ENCODE measurements around the gene PDE6H.

The PDE6H gene

GRCh38 chr12:14965221-14965620, 7.6 kb upstream of the PDE6H start:
- DNase-seq (ENCODE audit: insufficient read length, low spot score), result no peak
- no peak for FAIRE-seq

DNA sequence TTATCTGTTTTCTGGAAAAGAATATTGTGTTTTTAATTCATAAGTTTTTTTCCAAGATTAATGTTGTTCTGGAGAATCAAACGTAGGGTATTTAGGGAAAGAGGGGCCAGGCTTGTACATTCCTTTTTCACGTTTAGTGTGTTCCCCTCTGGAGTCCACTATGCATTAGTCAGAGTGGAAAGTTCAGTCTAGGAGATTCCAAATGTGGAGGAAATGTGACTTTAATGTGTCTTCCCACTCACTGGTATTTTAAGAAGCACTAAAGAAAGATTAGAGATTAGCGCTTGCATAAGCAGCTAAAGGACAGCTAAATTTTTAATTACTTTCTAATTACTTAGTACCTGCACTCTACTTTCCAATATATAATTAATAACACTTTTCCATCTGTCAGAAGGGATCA, 4.4 kb upstream of the PDE6H start:
- FAIRE-seq (no peak), DNase-seq (ENCODE audit: insufficient read length, low spot score) (no peak)

- DNase-seq (ENCODE audit: insufficient read length, low spot score), result no peak
- FAIRE-seq, result no peak
Measured at GRCh38 chr12:14970473-14970872, 2.4 kb upstream of the PDE6H start.

- FAIRE-seq, result no peak
Measured at GRCh38 chr12:14974633-14975032, 1.8 kb downstream of the PDE6H start.

DNA sequence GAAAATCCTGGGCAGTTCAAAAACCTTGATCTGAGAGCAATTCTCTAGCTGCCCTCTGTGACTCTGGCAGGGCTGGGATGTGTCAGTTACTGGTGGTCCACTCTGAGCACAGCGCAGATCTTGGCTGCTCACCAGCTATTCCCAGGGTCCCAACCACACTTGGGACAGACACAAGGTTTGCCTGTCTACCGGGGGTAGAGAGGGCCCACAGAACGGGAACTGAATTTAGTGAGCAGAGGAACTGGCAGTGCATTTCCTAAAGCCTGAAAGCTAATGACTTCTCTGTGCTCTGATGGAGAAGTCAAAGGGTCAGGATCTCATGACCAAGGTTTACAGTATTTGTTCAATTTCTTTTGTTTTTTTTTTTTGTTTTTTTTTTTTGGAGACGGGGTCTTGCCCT, 2.6 kb downstream of the PDE6H start:
- no peak for FAIRE-seq
- no peak for DNase-seq (ENCODE audit: insufficient read length, low spot score)

More at GRCh38 chr12:14974633-14975032, 1.8 kb downstream of the PDE6H start:
- no peak for DNase-seq (ENCODE audit: insufficient read length, low spot score)

DNA sequence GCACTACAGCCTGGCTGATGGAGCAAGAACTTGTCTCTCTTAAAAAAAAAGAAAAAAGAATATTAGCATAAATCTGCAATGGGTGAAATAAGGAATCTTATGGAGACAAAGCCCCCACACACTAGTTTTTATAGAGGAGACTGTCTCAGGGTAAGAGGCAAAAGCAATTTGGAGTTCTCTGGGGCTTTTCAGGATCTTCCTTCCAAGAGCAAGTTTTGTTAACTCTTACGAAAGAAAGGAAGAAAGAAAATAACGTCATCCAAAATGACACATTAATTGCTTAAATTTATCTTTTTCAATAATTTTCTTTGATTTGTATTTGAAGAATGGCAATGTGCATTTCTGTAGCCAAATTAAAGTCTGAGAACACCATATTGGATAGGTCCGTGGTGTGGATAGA, 3.8 kb downstream of the PDE6H start:
- FAIRE-seq, result no peak
- DNase-seq (ENCODE audit: insufficient read length, low spot score), result no peak

DNA sequence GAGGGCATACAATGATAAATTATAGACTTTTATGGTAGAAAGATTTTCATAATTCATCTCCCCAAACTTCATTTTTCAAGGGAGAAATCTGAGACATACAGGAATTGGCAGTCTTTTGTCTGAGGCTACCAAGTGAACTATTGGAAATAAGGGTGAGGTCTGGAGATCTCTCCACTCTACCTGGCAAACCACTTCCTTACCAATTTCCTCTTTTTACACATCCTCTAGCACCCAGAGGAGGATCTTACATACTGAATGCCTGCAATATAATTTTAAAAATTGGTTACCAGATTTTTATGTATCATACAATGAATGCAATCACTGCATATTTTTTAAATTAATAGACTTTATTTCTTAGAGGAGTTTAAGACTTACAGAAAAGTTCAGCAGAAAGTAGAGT, 6.6 kb downstream of the PDE6H start:
- DNase-seq (ENCODE audit: insufficient read length, low spot score), result no peak
- FAIRE-seq, result no peak

GRCh38 chr12:14981049-14981448, 8.2 kb downstream of the PDE6H start:
- no peak for DNase-seq (ENCODE audit: insufficient read length, low spot score)
- no peak for FAIRE-seq

DNA sequence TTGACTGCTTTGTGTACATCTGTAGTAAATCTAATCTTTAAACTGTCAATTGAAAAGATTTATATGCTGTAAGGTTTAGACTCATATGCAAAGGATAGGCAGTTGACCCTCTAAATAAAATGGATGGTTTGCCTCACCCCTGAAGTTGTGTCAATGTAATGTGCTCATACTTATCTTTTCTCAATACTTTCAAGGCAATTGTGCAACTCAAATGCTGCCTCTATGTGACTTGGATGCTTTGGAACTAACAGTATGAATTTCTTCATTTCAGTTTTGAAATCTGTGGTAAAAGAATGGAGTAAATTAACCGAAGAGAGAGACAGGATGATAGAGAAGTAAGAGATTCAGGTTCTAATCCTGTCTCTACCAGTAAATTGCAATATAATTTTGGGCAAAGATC, 9.7 kb downstream of the PDE6H start:
- FAIRE-seq, result no peak
- no peak for DNase-seq (ENCODE audit: insufficient read length, low spot score)

GRCh38 chr12:14982991-14983390, 10.1 kb downstream of the PDE6H start:
- FAIRE-seq (no peak), DNase-seq (ENCODE audit: insufficient read length, low spot score) (no peak)

DNA sequence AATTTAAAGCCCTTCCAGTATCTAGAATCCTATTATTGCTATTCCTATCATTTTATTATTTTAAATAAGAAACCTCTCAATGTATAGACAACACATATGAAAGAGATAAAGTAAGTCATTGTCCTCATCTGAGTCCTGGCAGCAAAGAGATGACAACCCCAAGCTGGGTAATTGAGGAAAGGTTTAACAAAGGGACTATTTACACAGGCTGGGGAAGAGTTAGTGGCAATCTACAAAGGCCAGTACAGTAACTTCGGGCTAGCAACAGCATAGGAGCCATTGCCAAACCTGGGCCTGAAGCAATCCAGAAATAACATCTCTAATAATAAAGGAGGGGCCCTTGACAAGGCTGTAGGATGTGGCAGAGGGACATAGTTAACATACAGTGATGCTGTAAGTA, 11.2 kb downstream of the PDE6H start:
- FAIRE-seq (no peak), DNase-seq (ENCODE audit: insufficient read length, low spot score) (no peak)

DNA sequence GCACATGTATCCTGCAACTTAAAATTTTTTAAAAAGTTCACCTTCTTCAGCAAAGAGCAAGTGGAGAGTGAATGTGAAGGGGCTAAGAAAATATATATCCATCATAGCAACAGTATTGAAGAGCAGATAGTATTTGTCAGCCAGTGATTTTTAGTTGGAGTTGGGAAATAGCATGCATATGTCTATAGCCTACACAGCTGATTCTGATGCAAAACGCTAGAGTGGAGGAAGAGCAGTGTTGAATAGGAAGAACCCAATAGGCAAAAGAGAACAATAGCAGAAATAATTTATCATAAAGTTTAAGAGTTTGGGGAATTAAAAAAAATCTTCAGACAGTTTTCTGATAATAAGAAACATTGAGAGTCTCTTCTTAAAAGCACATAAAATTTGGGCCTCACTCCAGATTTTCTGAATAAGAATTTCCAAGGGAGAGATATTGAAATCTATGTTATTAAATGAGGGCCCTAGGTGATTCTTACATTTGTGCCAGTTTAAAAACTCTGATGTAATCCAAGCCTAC, 12.0 kb downstream of the PDE6H start:
- DNase-seq (ENCODE audit: insufficient read length, low spot score), result no peak
- no peak for FAIRE-seq

DNA sequence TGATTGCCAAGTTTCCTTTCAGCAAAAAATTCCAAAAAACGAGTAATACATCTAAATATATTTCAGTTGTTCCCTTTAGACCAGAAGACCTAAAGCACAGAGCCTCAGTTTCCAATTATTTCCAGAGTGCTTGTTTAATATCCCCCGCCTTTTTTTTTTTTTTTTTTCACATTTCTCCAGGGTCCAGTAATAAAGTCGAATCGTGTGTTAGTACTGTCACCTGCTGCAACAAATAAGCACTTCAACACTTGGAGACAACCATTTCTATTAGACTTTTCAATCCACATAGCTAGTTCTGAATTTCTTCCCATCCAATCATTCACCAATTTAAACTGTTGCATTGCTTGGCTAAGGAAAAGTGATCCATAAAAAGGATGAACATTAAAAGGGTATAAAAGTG, 13.6 kb downstream of the PDE6H start:
- no peak for FAIRE-seq
- no peak for DNase-seq (ENCODE audit: insufficient read length, low spot score)

DNA sequence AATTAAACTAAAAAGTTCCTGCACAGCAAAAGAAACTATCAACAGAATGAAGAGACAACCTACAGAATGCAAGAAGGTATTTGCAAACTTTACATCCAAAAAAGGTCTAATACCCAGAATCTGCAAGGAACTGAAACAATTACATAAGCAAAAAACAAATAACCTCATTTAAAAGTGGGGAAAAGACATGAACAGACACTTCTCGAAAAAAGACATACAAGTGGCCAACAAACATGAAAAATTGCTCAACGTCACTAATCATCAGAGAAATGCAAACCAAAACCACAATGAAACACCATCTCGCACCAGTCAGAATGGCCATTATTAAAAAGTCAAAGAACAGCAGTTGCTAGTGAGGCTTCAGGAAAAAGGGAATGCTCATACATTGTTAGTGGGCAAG, 15.2 kb downstream of the PDE6H start:
- FAIRE-seq, result no peak
- no peak for DNase-seq (ENCODE audit: insufficient read length, low spot score)

- FAIRE-seq, result peak; percentile 73
- DNase-seq (ENCODE audit: insufficient read length, low spot score), result no peak
Measured at GRCh38 chr12:14989790-14990189, 16.9 kb downstream of the PDE6H start.

DNA sequence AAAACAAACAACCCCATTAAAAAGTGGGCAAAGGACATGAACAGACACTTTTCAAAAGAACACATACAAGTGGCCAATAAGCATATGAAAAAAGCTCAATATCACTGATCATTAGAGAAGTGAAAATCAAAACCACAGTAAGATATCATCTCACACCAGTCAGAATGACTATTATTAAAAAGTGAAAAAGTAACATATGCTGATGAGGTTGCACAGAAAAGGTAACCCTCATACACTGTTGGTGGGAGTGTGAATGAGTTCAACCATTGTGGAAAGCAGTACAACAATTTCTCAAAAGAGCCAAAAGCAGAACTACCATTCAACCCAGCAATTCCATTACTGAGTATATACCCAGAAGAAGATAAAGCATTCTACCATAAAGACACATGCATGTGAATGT, 18.2 kb downstream of the PDE6H start:
- DNase-seq (ENCODE audit: insufficient read length, low spot score), result no peak
- FAIRE-seq, result peak; percentile 80

GRCh38 chr12:14992673-14993072, 19.8 kb downstream of the PDE6H start:
- DNase-seq (ENCODE audit: insufficient read length, low spot score) (no peak), FAIRE-seq (no peak)

- FAIRE-seq (no peak), DNase-seq (ENCODE audit: insufficient read length, low spot score) (no peak)
Measured at GRCh38 chr12:14993117-14993516, 20.3 kb downstream of the PDE6H start.

GRCh38 chr12:14993537-14994266, 20.9 kb downstream of the PDE6H start:
- no peak for DNase-seq (ENCODE audit: insufficient read length, low spot score)
- FAIRE-seq, result no peak

- DNase-seq (ENCODE audit: insufficient read length, low spot score), result no peak
- no peak for FAIRE-seq
Measured at GRCh38 chr12:14994610-14995009, 21.8 kb downstream of the PDE6H start.

DNA sequence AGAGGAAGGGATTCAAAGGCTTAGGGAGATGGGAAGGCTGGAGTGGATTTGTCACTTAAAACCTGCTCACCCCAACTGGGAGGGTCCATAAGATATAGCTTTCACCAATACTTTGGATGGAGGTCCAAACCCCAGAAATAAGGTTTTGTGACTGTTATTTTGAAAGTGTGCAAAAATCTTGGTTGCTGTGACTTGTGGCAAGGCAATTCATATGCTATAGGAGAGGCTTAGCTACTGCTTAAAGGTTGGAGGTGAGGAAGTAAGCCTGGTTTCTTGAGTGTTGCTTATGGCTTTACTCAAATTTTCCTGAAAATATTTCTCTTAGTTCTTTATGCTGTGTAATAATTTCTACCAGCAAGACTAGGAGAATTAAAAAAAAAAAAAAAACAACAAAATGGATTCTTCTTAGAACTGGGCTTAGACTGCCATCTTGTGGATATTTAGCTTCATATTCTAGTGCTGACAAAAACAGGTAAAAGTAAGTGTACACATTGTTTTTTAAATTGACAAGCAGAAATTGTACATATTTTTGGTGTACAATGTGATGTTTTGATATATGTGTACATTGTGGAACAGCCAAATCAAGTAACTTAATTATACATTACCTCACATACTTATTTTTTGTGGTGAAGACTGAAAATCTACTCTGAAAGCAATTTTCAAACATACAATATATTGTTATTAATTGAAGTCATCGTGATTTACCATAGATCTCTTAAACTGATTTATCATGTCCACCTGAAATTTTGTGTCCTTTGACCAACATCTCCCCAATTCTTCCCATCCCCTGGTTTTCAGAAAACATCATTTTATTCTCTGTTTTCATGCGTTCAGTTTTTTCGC, 23.0 kb downstream of the PDE6H start:
- FAIRE-seq (peak; percentile 80), DNase-seq (ENCODE audit: insufficient read length, low spot score) (no peak)

- FAIRE-seq, result no peak
Measured at GRCh38 chr12:14997998-14998397, 25.2 kb downstream of the PDE6H start.

More at GRCh38 chr12:14997998-14998397, 25.2 kb downstream of the PDE6H start:
- no peak for DNase-seq (ENCODE audit: insufficient read length, low spot score)

Data from GM19239 (cell line).